Smooth muscle cell (in vitro differentiated cells): ENCODE measurements around the gene PKHD1. TPM values are rescaled to one million over a fixed set of nuclear protein-coding genes. Genes with fewer than 3 reads are reported as not detected.

Experiments
- DNase-seq: peaks from one replicate; lab custom pipeline; 2025; ENCODE audit not compliant: unreplicated experiment; lab: John Stamatoyannopoulos, UW
- H2AFZ ChIP-seq: fragments of 200-600 bp; sonication (generic); 2 replicates; pipeline ENCODE4 v1.6.0; 2016; ENCODE audit warnings: antibody characterized with exemption, low read depth, mild to moderate bottlenecking
- H3F3A ChIP-seq: fragments of 200-600 bp; sonication (generic); 2 replicates; pipeline ENCODE4 v1.6.0; 2017; ENCODE audit warnings: antibody characterized with exemption, low read depth
- H3K27ac ChIP-seq: fragments of 200-600 bp; sonication (generic); 2 replicates; pipeline ENCODE4 v1.5.1; 2016; ENCODE audit warnings: low read depth, mild to moderate bottlenecking
- H3K27me3 ChIP-seq: fragments of 200-600 bp; sonication (generic); 2 replicates; pipeline ENCODE4 v1.6.1; 2016; ENCODE audit warnings: low read depth, mild to moderate bottlenecking
- H3K36me3 ChIP-seq: fragments of 200-600 bp; sonication (generic); 2 replicates; pipeline ENCODE4 v1.5.1; 2016; ENCODE audit warnings: low read depth
- H3K4me1 ChIP-seq: fragments of 200-600 bp; sonication (generic); 2 replicates; pipeline ENCODE4 v1.5.1; 2016; ENCODE audit warnings: low read depth
- H3K4me2 ChIP-seq: fragments of 200-600 bp; sonication (generic); 2 replicates; pipeline ENCODE4 v1.6.0; 2016; ENCODE audit warnings: mild to moderate bottlenecking
- H3K4me3 ChIP-seq: fragments of 200-600 bp; sonication (generic); 2 replicates; pipeline ENCODE4 v1.5.1; 2016; ENCODE audit warnings: mild to moderate bottlenecking
- H3K79me2 ChIP-seq: fragments of 200-600 bp; sonication (generic); 2 replicates; pipeline ENCODE4 v1.6.0; 2016; ENCODE audit warnings: low read depth, mild to moderate bottlenecking
- H3K9ac ChIP-seq: fragments of 200-600 bp; sonication (generic); 2 replicates; pipeline ENCODE4 v1.6.0; 2016; ENCODE audit warnings: low read depth
- H3K9me3 ChIP-seq: fragments of 200-600 bp; sonication (generic); replicated peaks from 2 replicates; pipeline ENCODE4 v1.5.1; 2016; ENCODE audit warnings: low read depth
- H4K20me1 ChIP-seq: fragments of 200-600 bp; sonication (generic); 2 replicates; pipeline ENCODE4 v1.6.0; 2016; ENCODE audit warnings: low read depth
- CTCF ChIP-seq: fragments of 200-600 bp; sonication (generic); IDR thresholded peaks from 2 replicates; pipeline ENCODE4 v1.5.1; 2017; ENCODE audit warnings: borderline replicate concordance, mild to moderate bottlenecking, antibody characterized with exemption; ENCODE audit not compliant: insufficient read depth, poor library complexity, severe bottlenecking
- WGBS: methylation state at CpG from one replicate; pipeline ENCODE4 v1.1.7; 2016; ENCODE audit warnings: low lambda C conversion rate; 5-methylcytosine and 5-hydroxymethylcytosine counted together
- polyA plus RNA-seq: library from polyadenylated mRNA; unstranded; fragments of >200 nt; fragmentation: Nextera tagmentation; extraction: Ambion mirVana; gene quantifications from 2 replicates; pipeline ENCODE4 v1.2.1, GENCODE V29; 2016
- total RNA-seq: library from RNA; depleted of rRNA; stranded (reverse); fragments of >200 nt; gene quantifications from 2 replicates; pipeline ENCODE4 v1.2.3, GENCODE V29; 2014

PKHD1 gene
- total and polyA plus RNA-seq, 2 experiments from 2014 or later: not detected

- WGBS: 86% methylated on average over 3 of the region's 3 CpGs
Observed at GRCh38 chr6:52125139-52125538, 37.7 kb upstream of the PKHD1 start.

GRCh38 chr6:52124126-52125121 is 37.0 kb upstream of the PKHD1 start:
- Histone ChIP-seq H3K4me2 (no peak overlapping the region), H3K27ac (no peak overlapping the region), H3K36me3 (no peaks in the 10 kb centered on the region), H3K4me1 (no peaks in the 10 kb centered on the region), H3K9ac (no peak overlapping the region), H3K4me3 (no peak overlapping the region), H3F3A (no peaks in the 10 kb centered on the region), H3K27me3 (no peaks in the 10 kb centered on the region), H2AFZ (no peak overlapping the region), H4K20me1 (no peaks in the 10 kb centered on the region), H3K79me2 (no peaks in the 10 kb centered on the region), H3K9me3 (no peaks in the 10 kb centered on the region)
- WGBS: 94% methylated on average over 3 of the region's 3 CpGs
- TF ChIP-seq CTCF: no peak
- no peak for DNase-seq

More at GRCh38 chr6:52125139-52125538, 37.7 kb upstream of the PKHD1 start:
- DNase-seq: no peak
- no peak overlapping the region for H3K27ac ChIP-seq
- no peaks in the 10 kb centered on the region for H3F3A ChIP-seq
- H3K4me2 ChIP-seq: no peak overlapping the region
- H3K79me2 ChIP-seq: no peaks in the 10 kb centered on the region
- H2AFZ ChIP-seq: no peak overlapping the region
- no peak overlapping the region for H3K4me3 ChIP-seq
- no peaks in the 10 kb centered on the region for H3K27me3 ChIP-seq
- no peaks in the 10 kb centered on the region for H4K20me1 ChIP-seq
- no peak for TF ChIP-seq CTCF
- H3K9ac ChIP-seq: no peak overlapping the region
- H3K4me1 ChIP-seq: no peaks in the 10 kb centered on the region
- no peaks in the 10 kb centered on the region for H3K9me3 ChIP-seq
- no peaks in the 10 kb centered on the region for H3K36me3 ChIP-seq

DNA sequence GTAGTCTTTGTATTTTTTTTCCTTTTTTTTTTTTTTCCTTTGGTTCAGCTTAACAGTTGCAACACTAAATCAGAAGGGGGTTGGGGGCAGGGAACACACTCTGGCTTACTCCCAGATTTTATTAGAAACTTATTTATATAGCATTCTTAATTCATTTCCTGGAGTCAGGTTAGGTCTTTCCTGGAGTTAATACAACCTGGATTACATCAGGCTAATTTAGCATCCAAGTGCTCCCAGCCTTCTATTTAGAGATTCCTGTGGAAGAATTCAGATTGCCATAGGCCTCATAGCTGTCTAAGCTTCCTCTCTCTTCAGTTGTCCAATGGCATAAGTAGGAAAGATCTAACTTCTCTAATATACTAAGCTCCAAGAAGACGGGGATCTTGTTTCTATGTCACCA is 35.8 kb upstream of the PKHD1 start:
- no peak for DNase-seq
- H3K79me2 ChIP-seq: no peaks in the 10 kb centered on the region
- H3K9ac ChIP-seq: no peak overlapping the region
- no peaks in the 10 kb centered on the region for H3K27me3 ChIP-seq
- H4K20me1 ChIP-seq: no peaks in the 10 kb centered on the region
- no peak for TF ChIP-seq CTCF
- WGBS: 88% methylated on average over 1 of the region's 1 CpG
- no peak overlapping the region for H3K4me2 ChIP-seq
- H3K4me1 ChIP-seq: no peaks in the 10 kb centered on the region
- H3K9me3 ChIP-seq: no peaks in the 10 kb centered on the region
- H2AFZ ChIP-seq: no peak overlapping the region
- no peak overlapping the region for H3K27ac ChIP-seq
- no peaks in the 10 kb centered on the region for H3K36me3 ChIP-seq
- no peak overlapping the region for H3K4me3 ChIP-seq
- H3F3A ChIP-seq: no peaks in the 10 kb centered on the region
